GM10266 (cell line): ENCODE data around the gene CFAP54.

Experiments used
- DNase-seq: peaks from one replicate; pipeline ENCODE4 v3.0.0; 2012; ENCODE audit errors: extremely low spot score
- TF ChIP-seq, protein P1 (sequence below): IDR thresholded peaks from 2 replicates; pipeline ENCODE4 v1.5.1; 2012; ENCODE audit warnings: mild to moderate bottlenecking, low read depth; ENCODE audit not compliant: control insufficient read depth, insufficient read depth; ENCODE audit errors: missing control alignments

Gene CFAP54

DNA sequence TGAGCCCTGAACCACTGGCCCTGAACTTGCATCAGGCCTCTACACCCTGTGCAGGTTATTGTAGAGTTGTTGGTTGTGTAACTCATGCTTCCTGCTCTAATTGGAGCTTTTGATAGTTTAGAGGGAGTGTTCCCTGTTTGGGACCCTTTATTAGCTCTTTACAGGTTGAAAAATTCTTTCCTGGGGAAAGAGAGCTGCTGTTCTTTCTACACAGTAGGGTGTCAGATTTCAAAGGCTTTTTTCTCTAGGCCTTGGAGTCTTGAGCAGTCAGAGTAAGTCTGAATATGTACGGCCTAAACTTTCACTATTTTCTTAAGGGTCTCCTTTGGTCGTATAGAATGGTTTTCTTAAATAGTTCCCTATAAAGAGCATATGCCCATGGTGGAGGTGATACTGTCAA lies 356.9 kb downstream of the CFAP54 start:
- no peak for DNase-seq

GRCh38 chr12:96850676-96851075 lies 361.3 kb downstream of the CFAP54 start:
- TF ChIP-seq, protein P1, sequence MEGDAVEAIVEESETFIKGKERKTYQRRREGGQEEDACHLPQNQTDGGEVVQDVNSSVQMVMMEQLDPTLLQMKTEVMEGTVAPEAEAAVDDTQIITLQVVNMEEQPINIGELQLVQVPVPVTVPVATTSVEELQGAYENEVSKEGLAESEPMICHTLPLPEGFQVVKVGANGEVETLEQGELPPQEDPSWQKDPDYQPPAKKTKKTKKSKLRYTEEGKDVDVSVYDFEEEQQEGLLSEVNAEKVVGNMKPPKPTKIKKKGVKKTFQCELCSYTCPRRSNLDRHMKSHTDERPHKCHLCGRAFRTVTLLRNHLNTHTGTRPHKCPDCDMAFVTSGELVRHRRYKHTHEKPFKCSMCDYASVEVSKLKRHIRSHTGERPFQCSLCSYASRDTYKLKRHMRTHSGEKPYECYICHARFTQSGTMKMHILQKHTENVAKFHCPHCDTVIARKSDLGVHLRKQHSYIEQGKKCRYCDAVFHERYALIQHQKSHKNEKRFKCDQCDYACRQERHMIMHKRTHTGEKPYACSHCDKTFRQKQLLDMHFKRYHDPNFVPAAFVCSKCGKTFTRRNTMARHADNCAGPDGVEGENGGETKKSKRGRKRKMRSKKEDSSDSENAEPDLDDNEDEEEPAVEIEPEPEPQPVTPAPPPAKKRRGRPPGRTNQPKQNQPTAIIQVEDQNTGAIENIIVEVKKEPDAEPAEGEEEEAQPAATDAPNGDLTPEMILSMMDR: no peak
- DNase-seq: no peak

More for the DNA sequence above, 356.9 kb downstream of the CFAP54 start:
- TF ChIP-seq, protein P1: no peak

DNA sequence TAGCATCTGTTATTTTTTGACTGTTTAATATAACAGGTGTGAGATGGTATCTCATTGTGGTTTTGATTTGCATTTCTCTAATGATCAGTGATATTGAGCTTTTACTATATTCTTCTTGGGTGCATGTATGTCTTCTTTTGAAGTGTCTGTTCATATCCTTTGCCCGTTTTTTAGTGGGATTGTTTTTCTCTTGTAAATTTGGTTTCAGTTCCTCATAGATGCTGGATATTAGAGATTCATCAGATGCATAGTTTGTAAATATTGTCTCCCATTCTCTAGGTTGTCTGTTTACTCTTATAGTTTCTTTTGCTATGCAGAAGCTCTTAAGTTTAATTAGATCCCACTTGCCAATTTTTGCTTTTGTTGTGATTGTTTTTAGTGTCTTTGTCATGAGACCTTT lies 368.8 kb downstream of the CFAP54 start:
- TF ChIP-seq, protein P1: no peak
- no peak for DNase-seq

- DNase-seq: no peak
- TF ChIP-seq, protein P1: no peak
These were observed 372.3 kb downstream of the CFAP54 start for GRCh38 chr12:96861656-96862055.

- no peak for DNase-seq
- TF ChIP-seq, protein P1: no peak
These were observed 372.9 kb downstream of the CFAP54 start for GRCh38 chr12:96862326-96862725.

DNA sequence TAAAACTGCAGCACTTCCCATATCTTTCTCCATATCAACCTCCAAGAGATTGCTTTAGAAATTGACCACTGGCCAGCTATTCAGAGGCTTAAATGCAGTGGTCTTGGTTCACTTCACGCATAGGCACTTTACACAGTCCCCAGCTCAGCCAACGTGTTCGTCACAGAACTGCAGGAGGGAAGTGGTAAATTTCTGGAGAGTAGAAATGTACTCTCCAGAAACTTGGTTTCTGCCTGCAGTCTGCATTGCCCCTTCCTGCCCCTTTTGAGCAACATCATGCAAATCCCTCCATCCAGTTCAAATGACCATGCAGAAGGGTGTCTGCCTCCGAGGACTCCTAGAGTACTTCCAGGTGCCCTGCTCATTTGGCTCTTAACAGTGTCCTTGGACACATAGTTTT lies 375.0 kb downstream of the CFAP54 start:
- DNase-seq: no peak
- TF ChIP-seq, protein P1: no peak

- no peak for DNase-seq
- TF ChIP-seq, protein P1: no peak
These were observed 377.6 kb downstream of the CFAP54 start for GRCh38 chr12:96866801-96867590.
